ENCODE measurements around the gene NUAK2. TPM values are rescaled to one million over a fixed set of nuclear protein-coding genes. Genes with fewer than 3 reads are reported as not detected.

The NUAK2 gene
- total and polyA plus RNA-seq, 2 donors (not counting 3 experiments of a cell fraction or from before 2014, with no cell fraction given) = 1.8 to 2.5 TPM

- Histone ChIP-seq H3K4me1 (ENCODE audit: control insufficient read depth, extremely low read depth, insufficient read depth, low read length) (no peaks in the 10 kb centered on the region), H4K20me1 (replicated peaks; ENCODE audit: control insufficient read depth, extremely low read depth, insufficient read depth, low read length) (no peaks in the 10 kb centered on the region), H3K9ac (replicated peaks; ENCODE audit: extremely low read depth, insufficient read depth, low read length) (no peak overlapping the region), H3K9me1 (replicated peaks; ENCODE audit: control insufficient read depth, extremely low read depth, insufficient read depth, low read length) (no peaks in the 10 kb centered on the region), H3K36me3 (ENCODE audit: control insufficient read depth in 2 of 2, extremely low read depth in 1 of 2, insufficient read depth in 2 of 2, low read length in 2 of 2) (no peaks in the 10 kb centered on the region), H3K4me3 (replicated peaks in 1 of 3; ENCODE audit: insufficient read depth in 1 of 3, low read depth in 1 of 3, low read length in 3 of 3) (no peak overlapping the region), H3K27me3 (ENCODE audit: control insufficient read depth in 2 of 2, insufficient read depth in 2 of 2, low read length in 2 of 2) (peaks cover 27 to 45% of the 10 kb centered on the region in 2 experiments), H2AFZ (ENCODE audit: low read depth, low read length) (no peak overlapping the region), H3K4me2 (ENCODE audit: insufficient read depth, low read length) (no peak overlapping the region), H3K79me2 (ENCODE audit: control insufficient read depth, insufficient read depth, low read length) (no peaks in the 10 kb centered on the region), H3K9me3 (replicated peaks; ENCODE audit: control insufficient read depth, insufficient read depth, low read length) (no peaks in the 10 kb centered on the region), H3K27ac (ENCODE audit: insufficient read depth, low read depth, low read length) (no peak overlapping the region)
- CTCF ChIA-PET = interaction anchor here (1.2 to 3.1 kb wide), 3 partner anchors 15 to 116 kb away, joined by 4 to 12 read pairs (median 7); no protein-coding TSS in a partner anchor
- dilution Hi-C loops (cut with MboI; ENCODE audit: extremely low pct_ligation_motif_present, low sequenced_read_pairs) = no loop called here
- DNase-seq (ENCODE audit: low read depth, low spot score) = no peak
- no peak for FAIRE-seq
- no TSS peak for BruUV-seq (replicated peaks)
- no peak for TF ChIP-seq JUN (IDR thresholded peaks at IDR 0.05; ENCODE audit: borderline replicate concordance, insufficient read depth, insufficient read length, low read depth)
- no peak for TF ChIP-seq CTCF (IDR thresholded peaks at IDR 0.05; ENCODE audit: extremely low read depth in 1 of 2, insufficient read depth in 1 of 2, low read depth in 1 of 2, low read length in 2 of 2)
- TF ChIP-seq MAX (IDR thresholded peaks at IDR 0.05; ENCODE audit: insufficient read depth, insufficient read length) = no peak
- TF ChIP-seq POLR2AphosphoS5 (IDR thresholded peaks at IDR 0.05; ENCODE audit: insufficient read depth, low read depth, low read length) = no peak
- TF ChIP-seq POLR2A (IDR thresholded peaks at IDR 0.05; ENCODE audit: low read depth, low read length) = no peak
- no peak for TF ChIP-seq GATA2 (IDR thresholded peaks at IDR 0.05; ENCODE audit: insufficient read depth, insufficient read length, low read depth, low read length)
- TF ChIP-seq EZH2 (IDR thresholded peaks at IDR 0.05; ENCODE audit: borderline replicate concordance, low read depth, low read length, severe bottlenecking) = no peak
- no peak for TF ChIP-seq FOS (IDR thresholded peaks at IDR 0.05; ENCODE audit: borderline replicate concordance, insufficient read depth, low read length)
- TF ChIP-seq MYC (IDR thresholded peaks at IDR 0.05; ENCODE audit: low read depth, low read length) = no peak
- intact Hi-C loops (cut with micrococcal nuclease) = no loop called here
- POLR2A ChIA-PET = no interaction called here
These were observed 48.2 kb upstream of the NUAK2 start for GRCh38 chr1:205369701-205370123.
